BLaER1 (cell line): Measurements from ENCODE around the gene SLC12A7.

ENCODE experiments used
- H3K27ac ChIP-seq: shearing (Covaris generic); formaldehyde crosslinking; 2 replicates; pipeline ENCODE4 v1.8.1; 2022
- H3K27me3 ChIP-seq: shearing (Covaris generic); formaldehyde crosslinking; 2 replicates; pipeline ENCODE4 v1.8.1; 2022
- H3K36me3 ChIP-seq: shearing (Covaris generic); formaldehyde crosslinking; 2 replicates; pipeline ENCODE4 v1.8.1; 2022
- H3K4me1 ChIP-seq: shearing (Covaris generic); formaldehyde crosslinking; 2 replicates; pipeline ENCODE4 v1.8.1; 2022
- H3K4me2 ChIP-seq: shearing (Covaris generic); formaldehyde crosslinking; 2 replicates; pipeline ENCODE4 v1.8.1; 2022
- H3K4me3 ChIP-seq: shearing (Covaris generic); formaldehyde crosslinking; 2 replicates; pipeline ENCODE4 v1.8.1; 2022
- H3K9ac ChIP-seq: shearing (Covaris generic); formaldehyde crosslinking; 2 replicates; pipeline ENCODE4 v1.8.1; 2022
- H3K9me3 ChIP-seq: shearing (Covaris generic); formaldehyde crosslinking; 2 replicates; pipeline ENCODE4 v1.8.1; 2022
- H4K20me1 ChIP-seq: shearing (Covaris generic); formaldehyde crosslinking; 2 replicates; pipeline ENCODE4 v1.8.1; 2022
- Cebpa-rat ChIP-seq: shearing (Covaris generic); IDR thresholded peaks from 2 replicates; pipeline ENCODE4 v1.8.1; 2022

SLC12A7 gene

GRCh38 chr5:1021136-1021968 lies 90.5 kb downstream of the SLC12A7 start:
- Histone ChIP-seq H3K4me2 (peak overlapping the region; percentile 79), H3K27ac (no peak overlapping the region), H4K20me1 (peaks cover 54% of the 10 kb centered on the region), H3K36me3 (peaks cover 20% of the 10 kb centered on the region; the same call in 1 of the 2 replicates), H3K4me1 (peaks cover 51% of the 10 kb centered on the region), H3K27me3 (peaks cover 22% of the 10 kb centered on the region), H3K9ac (no peak overlapping the region), H3K9me3 (no peaks in the 10 kb centered on the region), H3K4me3 (no peak overlapping the region)
- no peak for TF ChIP-seq Cebpa-rat

GRCh38 chr5:1020452-1020961 lies 91.4 kb downstream of the SLC12A7 start:
- peak overlapping the region; percentile 79 for H3K4me2 ChIP-seq
- peaks cover 22% of the 10 kb centered on the region for H3K27me3 ChIP-seq
- no peak overlapping the region for H3K9ac ChIP-seq
- H3K4me1 ChIP-seq, result peaks cover 60% of the 10 kb centered on the region
- H4K20me1 ChIP-seq, result peaks cover 61% of the 10 kb centered on the region
- H3K27ac ChIP-seq, result no peak overlapping the region
- no peak overlapping the region for H3K4me3 ChIP-seq
- no peak for TF ChIP-seq Cebpa-rat
- no peaks in the 10 kb centered on the region for H3K9me3 ChIP-seq
- peaks cover 20% of the 10 kb centered on the region; the same call in 1 of the 2 replicates for H3K36me3 ChIP-seq

GRCh38 chr5:1019001-1019905 lies 92.6 kb downstream of the SLC12A7 start:
- TF ChIP-seq Cebpa-rat, result no peak
- no peak overlapping the region for H3K27ac ChIP-seq
- peaks cover 73% of the 10 kb centered on the region for H4K20me1 ChIP-seq
- H3K4me2 ChIP-seq, result peak overlapping the region; percentile 79
- H3K9ac ChIP-seq, result no peak overlapping the region
- H3K27me3 ChIP-seq, result peaks cover 22% of the 10 kb centered on the region
- peaks cover 20% of the 10 kb centered on the region; the same call in 1 of the 2 replicates for H3K36me3 ChIP-seq
- no peaks in the 10 kb centered on the region for H3K9me3 ChIP-seq
- H3K4me3 ChIP-seq, result no peak overlapping the region
- peaks cover 72% of the 10 kb centered on the region for H3K4me1 ChIP-seq

- no peak for TF ChIP-seq Cebpa-rat
- H3K9me3 ChIP-seq, result no peaks in the 10 kb centered on the region
- H3K4me2 ChIP-seq, result peak overlapping the region; percentile 79
- peaks cover 22% of the 10 kb centered on the region for H3K27me3 ChIP-seq
- peaks cover 79% of the 10 kb centered on the region for H3K4me1 ChIP-seq
- H4K20me1 ChIP-seq, result peaks cover 80% of the 10 kb centered on the region
- no peak overlapping the region for H3K27ac ChIP-seq
- no peak overlapping the region for H3K4me3 ChIP-seq
- H3K36me3 ChIP-seq, result peaks cover 22% of the 10 kb centered on the region
- H3K9ac ChIP-seq, result no peak overlapping the region
These were observed 93.3 kb downstream of the SLC12A7 start for GRCh38 chr5:1018596-1018995.

GRCh38 chr5:1017691-1018455 lies 94.0 kb downstream of the SLC12A7 start:
- Histone ChIP-seq H3K4me2 (peak overlapping the region; percentile 79), H3K9ac (no peak overlapping the region), H3K9me3 (no peaks in the 10 kb centered on the region), H3K4me1 (peaks cover 86% of the 10 kb centered on the region), H4K20me1 (peaks cover 87% of the 10 kb centered on the region), H3K27me3 (peaks cover 22% of the 10 kb centered on the region), H3K27ac (no peak overlapping the region), H3K36me3 (peaks cover 29% of the 10 kb centered on the region), H3K4me3 (no peak overlapping the region)
- TF ChIP-seq Cebpa-rat, result no peak

- H3K4me1 ChIP-seq, result peaks cover 94% of the 10 kb centered on the region
- H3K9me3 ChIP-seq, result no peaks in the 10 kb centered on the region
- peaks cover 37% of the 10 kb centered on the region for H3K36me3 ChIP-seq
- no peak for TF ChIP-seq Cebpa-rat
- no peak overlapping the region for H3K27ac ChIP-seq
- no peak overlapping the region for H3K9ac ChIP-seq
- peaks cover 95% of the 10 kb centered on the region for H4K20me1 ChIP-seq
- peak overlapping the region; percentile 24; the same call in 1 of the 2 replicates for H3K4me2 ChIP-seq
- peaks cover 22% of the 10 kb centered on the region for H3K27me3 ChIP-seq
- H3K4me3 ChIP-seq, result no peak overlapping the region
These were observed 94.8 kb downstream of the SLC12A7 start for GRCh38 chr5:1017056-1017455.

- Histone ChIP-seq H3K9me3 (no peaks in the 10 kb centered on the region), H3K4me3 (no peak overlapping the region), H3K9ac (no peak overlapping the region), H3K27me3 (peaks cover 22% of the 10 kb centered on the region), H4K20me1 (peaks cover 98% of the 10 kb centered on the region), H3K4me2 (peak overlapping the region; percentile 100), H3K36me3 (peaks cover 43% of the 10 kb centered on the region), H3K4me1 (peaks cover 98% of the 10 kb centered on the region), H3K27ac (no peak overlapping the region)
- no peak for TF ChIP-seq Cebpa-rat
These were observed 95.4 kb downstream of the SLC12A7 start for GRCh38 chr5:1016476-1016875.

GRCh38 chr5:1016036-1016435 lies 95.8 kb downstream of the SLC12A7 start:
- Histone ChIP-seq H4K20me1 (peaks cover 100% of the 10 kb centered on the region), H3K4me2 (peak overlapping the region; percentile 100), H3K9me3 (no peaks in the 10 kb centered on the region), H3K9ac (no peak overlapping the region), H3K4me3 (no peak overlapping the region), H3K27ac (no peak overlapping the region), H3K27me3 (peaks cover 22% of the 10 kb centered on the region), H3K4me1 (peaks cover 100% of the 10 kb centered on the region), H3K36me3 (peaks cover 47% of the 10 kb centered on the region)
- TF ChIP-seq Cebpa-rat, result no peak

- H3K9ac ChIP-seq, result no peak overlapping the region
- peak overlapping the region; percentile 100 for H3K4me2 ChIP-seq
- H3K27me3 ChIP-seq, result peaks cover 23% of the 10 kb centered on the region
- H3K4me3 ChIP-seq, result peak overlapping the region; percentile 35; the same call in 1 of the 2 replicates
- no peak for TF ChIP-seq Cebpa-rat
- H3K4me1 ChIP-seq, result peaks cover 100% of the 10 kb centered on the region
- H3K9me3 ChIP-seq, result no peaks in the 10 kb centered on the region
- H4K20me1 ChIP-seq, result peaks cover 100% of the 10 kb centered on the region
- peaks cover 48% of the 10 kb centered on the region for H3K36me3 ChIP-seq
- H3K27ac ChIP-seq, result no peak overlapping the region
These were observed 96.4 kb downstream of the SLC12A7 start for GRCh38 chr5:1015507-1015906.
